K562 (cell line): ENCODE data around the gene UCP3. TPM values are rescaled to one million over a fixed set of nuclear protein-coding genes. Genes with fewer than 3 reads are reported as not detected.

Experiments used
- ATAC-seq: fragments of 200-7000 bp; cut with Tn5 transposase; 3 replicates; pipeline ENCODE4 v1.9.1; 2020; ENCODE audit warnings: moderate library complexity
- BruUV-seq: library from RNA; stranded (reverse); fragments of 400-500 nt; replicated peaks from 2 replicates; lab custom pipeline; 2021; lab: Mats Ljungman, UMichigan
- CTCF ChIA-PET: fragments of 300-600 bp; formaldehyde crosslinking; extraction: SDS; loops from one replicate; lab custom pipeline; 2021; ENCODE audit warnings: low intra/inter-chr PET ratio; lab: Yijun Ruan, JAX
- POLR2A ChIA-PET: fragments of 300-600, 350-650 bp; sonication (Branson Sonifier 250); formaldehyde crosslinking; extraction: SDS; loops from one replicate; lab custom pipeline; 2021; ENCODE audit warnings: antibody characterized with exemption, inconsistent platforms; lab: Yijun Ruan, JAX
- DNase-seq, 4 experiments: peaks; one replicate each; pipeline versions ENCODE4 v3.0.0 to v3.0.0-alpha.2; 2011 to 2018; ENCODE audit warnings: low spot score in 3 of 4, mixed read lengths in 3 of 4; ENCODE audit errors: extremely low read depth in 1 of 4
- FAIRE-seq: peaks from 2 replicates; lab custom pipeline; 2011; peaks lifted over from hg19 to GRCh38; lab: Jason Lieb, UNC
- H2AFZ ChIP-seq: 2 replicates; pipeline ENCODE4 v1.6.0; 2011; ENCODE audit warnings: low read depth, low read length, control low read depth, inconsistent platforms
- H3K27ac ChIP-seq: fragments of 200-600 bp; 3 replicates; pipeline ENCODE4 v1.8.0; 2011; ENCODE audit warnings: low read depth, mild to moderate bottlenecking, control low read depth, inconsistent platforms, low read length, moderate library complexity, mixed read lengths; ENCODE audit errors: extremely low read depth
- H3K27me3 ChIP-seq, 2 experiments: fragments of 300-600 bp in 1 of 2; 2 replicates in 1 of 2; 3 replicates in 1 of 2; pipeline versions ENCODE4 v1.6.0 to v1.8.0; 2011; ENCODE audit warnings: inconsistent platforms in 2 of 2, low read length in 2 of 2, mild to moderate bottlenecking in 1 of 2, mixed read lengths in 1 of 2, moderate library complexity in 1 of 2; ENCODE audit not compliant: control insufficient read depth in 2 of 2, insufficient read depth in 2 of 2
- H3K36me3 ChIP-seq: fragments of 300-600 bp; 3 replicates; pipeline ENCODE4 v1.8.0; 2011; ENCODE audit warnings: mild to moderate bottlenecking, low read length, inconsistent platforms; ENCODE audit not compliant: control insufficient read depth, insufficient read depth
- H3K4me1 ChIP-seq, 2 experiments: fragments of 200-600 bp in 1 of 2; replicated peaks in 1 of 2; 2 replicates in 1 of 2; 3 replicates in 1 of 2; pipeline versions ENCODE4 v1.5.1 to v1.8.0; 2011; ENCODE audit warnings: inconsistent platforms in 2 of 2, low read length in 2 of 2, mild to moderate bottlenecking in 1 of 2, mixed read lengths in 1 of 2, moderate library complexity in 1 of 2; ENCODE audit not compliant: control insufficient read depth in 2 of 2, insufficient read depth in 2 of 2
- H3K4me2 ChIP-seq: 2 replicates; pipeline ENCODE4 v1.6.1; 2011; ENCODE audit warnings: low read length, control low read depth, inconsistent platforms, mixed read lengths; ENCODE audit not compliant: insufficient read depth
- H3K4me3 ChIP-seq: fragments of 200-600 bp; sonication (generic), shearing (Covaris generic); 2 replicates; pipeline ENCODE4 v1.5.1; 2016; ENCODE audit warnings: control low read depth, inconsistent platforms
- H3K79me2 ChIP-seq: fragments of 200-600 bp; 3 replicates; pipeline ENCODE4 v1.8.0; 2011; ENCODE audit warnings: low read length, inconsistent platforms; ENCODE audit not compliant: control insufficient read depth, insufficient read depth
- H3K9ac ChIP-seq, 2 experiments: 2 replicates each; pipeline versions ENCODE4 v1.6.0 to v1.6.1; 2011; ENCODE audit warnings: low read depth in 2 of 2, low read length in 2 of 2, control low read depth in 1 of 2, inconsistent platforms in 1 of 2, mild to moderate bottlenecking in 1 of 2, mixed read lengths in 1 of 2; ENCODE audit not compliant: insufficient read depth in 1 of 2
- H3K9me1 ChIP-seq: one replicate; pipeline ENCODE4 v1.6.0; 2011; ENCODE audit warnings: inconsistent platforms, mild to moderate bottlenecking, low read length, moderate library complexity; ENCODE audit not compliant: control insufficient read depth, insufficient read depth
- H3K9me3 ChIP-seq: replicated peaks from 2 replicates; pipeline ENCODE4 v1.5.1; 2011; ENCODE audit warnings: low read depth, low read length, inconsistent platforms; ENCODE audit not compliant: control insufficient read depth, insufficient read depth
- H4K20me1 ChIP-seq: replicated peaks from 2 replicates; pipeline ENCODE4 v1.6.1; 2011; ENCODE audit warnings: low read length, inconsistent platforms, mixed read lengths; ENCODE audit not compliant: control insufficient read depth, insufficient read depth
- CHCHD3 ChIP-seq: fragments of 250-450 bp; sonication (Bioruptor Pico); IDR thresholded peaks from 2 replicates; pipeline ENCODE4 v2.1.2; 2022; ENCODE audit warnings: mild to moderate bottlenecking
- DACH1 ChIP-seq: fragments of 450-650 bp; IDR thresholded peaks from 2 replicates; pipeline ENCODE4 v1.6.1; 2018; ENCODE audit not compliant: partially characterized antibody
- GTF2A2 ChIP-seq: IDR thresholded peaks from 2 replicates; pipeline ENCODE4 v1.6.1; 2016; ENCODE audit warnings: mild to moderate bottlenecking, missing genetic modification characterization, missing compliant biosample characterization
- POLR2H ChIP-seq: IDR thresholded peaks from 2 replicates; pipeline ENCODE4 v1.6.1; 2016; ENCODE audit warnings: missing genetic modification characterization, low read depth, mild to moderate bottlenecking, control low read depth, missing compliant biosample characterization, moderate library complexity
- SNIP1 ChIP-seq: fragments of 450-650 bp; IDR thresholded peaks from 2 replicates; pipeline ENCODE4 v1.7.1; 2017; ENCODE audit warnings: low read depth, mild to moderate bottlenecking
- TBP ChIP-seq: optimal IDR thresholded peaks from 2 replicates; pipeline ENCODE3; 2011; ENCODE audit warnings: low read depth, low read length, improper control_type of control experiment
- TCF7 ChIP-seq: sonication (generic); IDR thresholded peaks from 2 replicates; pipeline ENCODE4 v1.6.1; 2016; ENCODE audit warnings: antibody characterized with exemption, borderline replicate concordance
- TFAP4 ChIP-seq: sonication (generic); formaldehyde crosslinking; IDR thresholded peaks from 2 replicates; pipeline ENCODE4 v1.8.0; 2022; ENCODE audit warnings: missing genetic modification reagents, mild to moderate bottlenecking, moderate library complexity, borderline replicate concordance
- ZNF253 ChIP-seq: fragments of 250-450 bp; sonication (Bioruptor Pico); conservative IDR thresholded peaks from 2 replicates; pipeline ENCODE4 v1.6.1; 2021; ENCODE audit warnings: mild to moderate bottlenecking
- ZNF511 ChIP-seq: sonication (generic); formaldehyde crosslinking; IDR thresholded peaks from 2 replicates; pipeline ENCODE4 v1.8.0; 2022; ENCODE audit warnings: mild to moderate bottlenecking, missing genetic modification reagents
- WGBS: fragments of 100-300 bp; shearing (Covaris generic); methylation state at CpG from one replicate; pipeline ENCODE4 v1.1.6; 2016; ENCODE audit warnings: low coverage, mixed read lengths; ENCODE audit not compliant: insufficient coverage; ENCODE audit errors: missing lambda C conversion rate; 5-methylcytosine and 5-hydroxymethylcytosine counted together
- in situ Hi-C: fragments of 300-500 bp; cut with MboI; formaldehyde crosslinking; loops from 4 replicates; pipeline ENCODE4 v1.15.0; 2018; ENCODE audit warnings: inconsistent platforms, mixed read lengths
- intact Hi-C: fragments of 100-400 bp; cut with micrococcal nuclease; formaldehyde crosslinking; loops from 2 replicates; pipeline ENCODE4 v1.14.2; 2022
- polyA plus RNA-seq, 8 experiments: library from polyadenylated mRNA; depleted of rRNA in 4 of 8; stranded (reverse) in 5 of 8; unstranded in 3 of 8; fragments of >200 nt; fragmentation: Nextera tagmentation in 2 of 8; fragmentation: Illumina TruSeq in 1 of 8; extraction: Ambion mirVana in 2 of 8; extraction: Trizol in 1 of 8; gene quantifications; 2 replicates each; pipeline versions ENCODE4 v1.2.1 to v1.2.3, GENCODE V29; 2011 to 2014; ENCODE audit warnings: inconsistent platforms in 1 of 8, missing spikeins in 1 of 8
- total RNA-seq, 7 experiments: library from RNA; depleted of rRNA in 6 of 7; stranded (reverse); fragments of >200 nt in 6 of 7; fragmentation: Illumina TruSeq in 2 of 7; extraction: Trizol in 2 of 7; gene quantifications; 2 replicates each; pipeline versions ENCODE4 v1.2.1 to v1.2.3, GENCODE V29; 2011 to 2021; ENCODE audit warnings: low replicate concordance in 1 of 7

UCP3 gene
- total and polyA plus RNA-seq, 9 of the 15 experiments (the other 6 are each of a cell fraction or from before 2014, with no cell fraction given) = 0.05 to 0.65 (median 0.25) TPM; not detected in 2

DNA sequence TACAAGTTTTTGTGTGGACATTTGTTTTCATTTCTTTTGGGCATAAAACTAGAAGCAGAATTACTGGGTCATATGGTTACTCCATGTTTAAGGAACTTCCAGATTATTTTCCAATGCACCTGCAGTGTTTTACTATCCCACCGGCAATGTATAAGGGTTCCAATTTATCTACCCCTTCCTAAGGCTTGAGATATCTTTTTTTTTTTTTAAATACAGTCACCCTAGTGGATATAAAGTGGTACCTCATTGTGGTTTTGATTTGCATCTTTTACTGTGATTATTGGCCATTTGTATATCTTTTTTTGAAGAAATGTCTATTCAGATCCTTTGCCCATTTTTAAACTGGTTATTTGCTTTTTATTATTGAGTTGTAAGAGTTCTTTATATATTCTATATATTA, 34.6 kb upstream of the UCP3 start:
- Histone ChIP-seq H3K4me2 (no peak overlapping the region), H3K9me1 (no peaks in the 10 kb centered on the region), H3K9ac (no peak overlapping the region), H3K36me3 (peaks cover 24% of the 10 kb centered on the region), H3K79me2 (no peaks in the 10 kb centered on the region), H2AFZ (no peak overlapping the region), H3K4me3 (no peak overlapping the region), H4K20me1 (no peaks in the 10 kb centered on the region), H3K9me3 (no peaks in the 10 kb centered on the region), H3K27ac (no peak overlapping the region), H3K4me1 (no peaks in the 10 kb centered on the region), H3K27me3 (no peaks in the 10 kb centered on the region)
- TF ChIP-seq SNIP1 = no peak
- no peak for TF ChIP-seq TCF7
- TF ChIP-seq GTF2A2 (tag) = no peak
- TF ChIP-seq CHCHD3 (CRISPR knock-in tag) = no peak
- TF ChIP-seq ZNF511 (CRISPR knock-in tag) = no peak
- TF ChIP-seq TFAP4 (CRISPR knock-in tag) = no peak
- TF ChIP-seq ZNF253 (CRISPR knock-in tag) = no peak
- no peak for TF ChIP-seq POLR2H (tag)
- no peak for TF ChIP-seq DACH1
- no peak for TF ChIP-seq TBP
- CTCF ChIA-PET = no interaction called here
- POLR2A ChIA-PET = interaction anchor here (1.0 kb wide), 1 partner anchor 10 kb away, joined by 4 read pairs; no protein-coding TSS in a partner anchor
- DNase-seq (no peak), ATAC-seq (no peak), FAIRE-seq (no peak)
- in situ Hi-C loops (no loop called here), intact Hi-C loops (no loop called here)
- 89% methylated on average over 1 of the region's 1 CpG for WGBS
- BruUV-seq = no TSS peak
